Measurements from ENCODE around the gene ILDR2. TPM values are rescaled to one million over a fixed set of nuclear protein-coding genes. Genes with fewer than 3 reads are reported as not detected.

ILDR2 gene
- total RNA-seq, 4 donors from 2014 or later = 5.3 to 13.7 (median 9.4) TPM

DNA sequence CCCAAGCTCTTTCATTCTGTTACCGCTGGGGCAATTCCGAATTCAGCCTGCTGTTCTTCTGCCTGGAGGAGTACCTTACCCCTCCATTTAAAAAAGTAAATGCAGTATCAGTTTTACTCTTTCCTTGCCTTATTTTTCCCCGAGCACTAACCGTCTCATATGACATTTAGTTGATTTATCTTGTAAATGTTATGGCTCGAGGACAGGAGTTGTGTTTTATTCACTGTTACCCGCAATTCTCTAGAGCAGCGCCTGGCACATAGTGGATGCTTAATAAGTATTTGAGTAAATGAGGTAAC is 98.9 kb downstream of the ILDR2 start:
- TF ChIP-seq POLR2AphosphoS5 (IDR thresholded peaks at IDR 0.05) = no peak
- TF ChIP-seq, protein P1, sequence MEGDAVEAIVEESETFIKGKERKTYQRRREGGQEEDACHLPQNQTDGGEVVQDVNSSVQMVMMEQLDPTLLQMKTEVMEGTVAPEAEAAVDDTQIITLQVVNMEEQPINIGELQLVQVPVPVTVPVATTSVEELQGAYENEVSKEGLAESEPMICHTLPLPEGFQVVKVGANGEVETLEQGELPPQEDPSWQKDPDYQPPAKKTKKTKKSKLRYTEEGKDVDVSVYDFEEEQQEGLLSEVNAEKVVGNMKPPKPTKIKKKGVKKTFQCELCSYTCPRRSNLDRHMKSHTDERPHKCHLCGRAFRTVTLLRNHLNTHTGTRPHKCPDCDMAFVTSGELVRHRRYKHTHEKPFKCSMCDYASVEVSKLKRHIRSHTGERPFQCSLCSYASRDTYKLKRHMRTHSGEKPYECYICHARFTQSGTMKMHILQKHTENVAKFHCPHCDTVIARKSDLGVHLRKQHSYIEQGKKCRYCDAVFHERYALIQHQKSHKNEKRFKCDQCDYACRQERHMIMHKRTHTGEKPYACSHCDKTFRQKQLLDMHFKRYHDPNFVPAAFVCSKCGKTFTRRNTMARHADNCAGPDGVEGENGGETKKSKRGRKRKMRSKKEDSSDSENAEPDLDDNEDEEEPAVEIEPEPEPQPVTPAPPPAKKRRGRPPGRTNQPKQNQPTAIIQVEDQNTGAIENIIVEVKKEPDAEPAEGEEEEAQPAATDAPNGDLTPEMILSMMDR (IDR thresholded peaks at IDR 0.05) = peak in 2 of 3 experiments; percentile 38 to 42
- Histone ChIP-seq H3K4me3 (peak overlapping the region; percentile 86 to 95 (median 90)), H3K27ac (replicated peaks in 1 of 4) (peak overlapping the region; percentile 36 to 96 (median 68)), H3K36me3 (no peaks in the 10 kb centered on the region), H3K4me1 (peaks cover 27 to 41% (median 38%) of the 10 kb centered on the region in 4 donors), H3K9me3 (no peaks in the 10 kb centered on the region), H3K27me3 (no peaks in the 10 kb centered on the region)
- DNase-seq (ENCODE audit: extremely low spot score) = no peak
- 1% methylated on average over 7 of the region's 7 CpGs for WGBS
- intact Hi-C loops (cut with DNase I) = no loop called here

DNA sequence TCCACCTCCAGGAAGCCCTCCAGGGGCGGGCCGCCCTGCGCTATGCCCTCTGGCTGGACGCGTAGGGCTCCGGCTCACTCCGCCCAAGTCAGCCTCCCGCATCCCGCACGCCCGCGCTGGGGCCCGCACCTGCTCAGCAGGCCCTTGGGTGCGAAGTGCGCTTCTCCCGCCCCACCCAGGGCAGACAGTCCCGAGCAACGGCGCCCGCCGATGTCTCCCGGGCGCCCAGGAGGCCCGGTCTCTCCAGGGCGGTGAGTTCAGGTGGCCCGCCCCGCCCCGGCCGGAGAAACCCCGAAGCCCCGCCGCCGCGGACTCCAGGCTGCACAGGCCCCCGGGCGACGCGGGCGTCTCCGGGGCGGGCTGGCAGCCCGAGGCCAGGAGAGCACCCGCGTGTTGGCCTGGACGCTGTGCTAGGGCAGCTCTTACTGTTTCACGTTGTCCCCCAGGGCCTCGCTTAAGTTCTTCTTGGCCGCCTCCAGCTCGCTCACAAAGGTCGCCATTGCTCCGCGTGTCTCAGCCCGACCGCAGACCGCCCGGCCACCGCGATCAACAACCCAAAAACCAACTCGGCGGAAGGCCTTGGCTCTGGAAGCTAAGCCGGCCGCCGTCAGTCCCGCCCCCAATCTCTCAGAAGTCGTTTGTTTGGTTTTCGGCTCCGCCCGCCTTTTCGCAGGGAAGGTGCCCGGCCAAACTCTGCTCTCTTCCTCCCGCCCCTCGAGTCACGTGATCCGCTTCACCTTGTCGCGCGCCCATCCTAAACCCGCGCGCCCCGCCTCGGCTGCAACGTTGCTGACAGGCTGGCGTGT is 99.4 kb downstream of the ILDR2 start, which contains the start of gene TADA1:
Gene TADA1, minus strand, starts transcription at position 531 of the 806 bp plus-strand sequence. Its CDS starts 31 bp downstream, at position 500.
- DNase-seq (ENCODE audit: extremely low spot score) = peak; percentile 100
- TF ChIP-seq, protein P1 (IDR thresholded peaks at IDR 0.05) = peak in 1 of 3 experiments; percentile 42
- TF ChIP-seq POLR2A (IDR thresholded peaks at IDR 0.05; ENCODE audit: low read depth) = peak; percentile 44
- no peak for TF ChIP-seq EP300 (IDR thresholded peaks at IDR 0.05)
- TF ChIP-seq POLR2AphosphoS5 (IDR thresholded peaks at IDR 0.05) = peak; percentile 90
- H3K27me3 ChIP-seq = no peaks in the 10 kb centered on the region
- H3K4me1 ChIP-seq = peaks cover 27 to 45% (median 42%) of the 10 kb centered on the region in 4 donors
- no peaks in the 10 kb centered on the region for H3K9me3 ChIP-seq
- peak within 1 kb of the TSS; percentile 86 to 95 (median 90) for H3K4me3 ChIP-seq
- WGBS = under 1% methylated on average over 38 of the region's 84 CpGs
- H3K27ac ChIP-seq (replicated peaks in 1 of 4) = peak within 1 kb of the TSS; percentile 92 to 96 (median 94)
- H3K36me3 ChIP-seq = no peaks in the 10 kb centered on the region
- intact Hi-C loops (cut with DNase I) = loop anchor here (2.0 kb wide), 1 partner anchor 345 kb away; the partner anchor contains the start of gene POU2F1

- Histone ChIP-seq H3K9me3 (no peaks in the 10 kb centered on the region), H3K27ac (replicated peaks in 1 of 4) (peak overlapping the region; percentile 92 to 96 (median 94)), H3K36me3 (no peaks in the 10 kb centered on the region), H3K27me3 (no peaks in the 10 kb centered on the region), H3K4me1 (peaks cover 27 to 52% (median 46%) of the 10 kb centered on the region in 4 donors), H3K4me3 (peak overlapping the region; percentile 86 to 95 (median 90))
- intact Hi-C loops (cut with DNase I) = loop anchor here (2.0 kb wide), 1 partner anchor 345 kb away; the partner anchor contains the start of gene POU2F1
- TF ChIP-seq POLR2A (IDR thresholded peaks at IDR 0.05; ENCODE audit: low read depth) = no peak
- no peak for TF ChIP-seq EP300 (IDR thresholded peaks at IDR 0.05)
- TF ChIP-seq, protein P1 (IDR thresholded peaks at IDR 0.05) = no peak
- DNase-seq (ENCODE audit: extremely low spot score) = no peak
- whole genome bisulfite sequencing = 37% methylated on average over 8 of the region's 8 CpGs
Measured at GRCh38 chr1:166875302-166875733, 100.0 kb downstream of the ILDR2 start.

- 96% methylated on average over 8 of the region's 8 CpGs for WGBS
- TF ChIP-seq, protein P1 (IDR thresholded peaks at IDR 0.05) = no peak
- no peaks in the 10 kb centered on the region for H3K27me3 ChIP-seq
- intact Hi-C loops (cut with DNase I) = loop anchor here (2.0 kb wide), 1 partner anchor 346 kb away; the partner anchor contains the start of gene POU2F1
- peaks cover 27 to 55% (median 50%) of the 10 kb centered on the region in 4 donors for H3K4me1 ChIP-seq
- no peak overlapping the region for H3K27ac ChIP-seq (replicated peaks in 1 of 4)
- H3K36me3 ChIP-seq = no peaks in the 10 kb centered on the region
- no peak overlapping the region for H3K4me3 ChIP-seq
- DNase-seq (ENCODE audit: extremely low spot score) = peak; percentile 37
- no peaks in the 10 kb centered on the region for H3K9me3 ChIP-seq
Measured at GRCh38 chr1:166874464-166874863, 100.9 kb downstream of the ILDR2 start.

Measured in esophagus muscularis mucosa (tissue), 4 donors.